T-helper 22 cell (primary cell): ENCODE measurements around the gene DDX39A.
"Not testable (repeated sequence)": the region's sequence is repeated elsewhere in the genome, so short reads cannot be mapped to it uniquely, and the experiment has no call there.

ENCODE experiments used
- DNase-seq: peaks from one replicate; pipeline ENCODE4 v3.0.0-alpha.2; 2020; ENCODE audit warnings: low read depth

The DDX39A gene

DNA sequence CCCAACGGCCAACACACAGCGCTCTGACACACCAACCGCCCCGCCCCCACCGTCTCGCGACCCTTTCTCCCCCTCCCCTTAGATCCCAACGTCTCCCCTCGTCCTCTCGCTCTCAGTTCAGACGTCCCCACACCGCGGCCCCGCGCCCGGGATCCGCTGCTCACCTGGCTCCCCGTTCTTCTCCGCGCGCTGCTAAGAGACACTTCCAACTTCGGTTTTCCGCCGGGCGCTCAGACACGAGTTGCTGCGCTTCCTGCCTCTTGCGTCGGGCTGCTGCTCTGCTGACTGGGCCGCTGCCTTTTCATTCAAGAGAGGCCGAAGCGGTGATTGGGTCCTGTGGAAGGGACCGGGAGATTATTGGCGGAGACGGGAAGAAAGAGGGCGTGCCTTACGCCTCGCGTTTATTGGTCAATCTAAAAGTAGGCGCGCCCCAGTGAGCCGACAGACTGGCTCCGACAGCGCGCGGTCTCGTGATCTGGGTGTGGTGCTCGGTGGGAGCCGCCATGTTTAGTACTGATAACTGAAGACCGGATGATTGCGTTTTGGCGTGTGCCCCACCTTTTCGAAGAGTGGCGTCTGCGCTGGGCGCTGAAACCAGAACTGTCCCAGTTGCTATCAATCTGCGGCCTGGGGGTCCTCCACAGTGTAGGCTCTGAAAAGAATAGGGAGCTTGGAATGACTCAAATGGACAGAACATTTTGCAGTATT is at the start of gene DDX39A:
Gene DDX39A (minus strand): TSS at position 236 of the 708 bp plus-strand sequence. CDS start 6,121 bp downstream, outside the sequence.
- DNase-seq = peak; percentile 98

DNA sequence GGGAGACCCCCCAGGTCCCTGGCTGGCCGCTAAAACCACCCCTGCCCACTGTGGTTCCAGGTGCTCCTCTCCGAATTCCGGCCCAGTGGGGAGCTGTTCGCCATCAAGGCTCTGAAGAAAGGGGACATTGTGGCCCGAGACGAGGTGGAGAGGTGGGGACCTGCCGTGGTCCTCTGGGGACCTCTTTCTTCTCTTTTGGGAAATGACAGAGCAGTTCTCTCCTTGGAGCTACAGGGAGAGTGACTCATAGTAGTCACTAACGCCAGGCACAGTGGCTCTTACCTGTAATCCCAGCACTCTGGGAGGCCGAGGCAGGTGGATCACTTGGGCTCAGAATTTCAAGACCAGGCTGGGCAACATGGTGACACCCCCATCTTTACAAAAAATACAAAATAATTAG is 48.7 kb upstream of the DDX39A start:
- DNase-seq = no peak

DNA sequence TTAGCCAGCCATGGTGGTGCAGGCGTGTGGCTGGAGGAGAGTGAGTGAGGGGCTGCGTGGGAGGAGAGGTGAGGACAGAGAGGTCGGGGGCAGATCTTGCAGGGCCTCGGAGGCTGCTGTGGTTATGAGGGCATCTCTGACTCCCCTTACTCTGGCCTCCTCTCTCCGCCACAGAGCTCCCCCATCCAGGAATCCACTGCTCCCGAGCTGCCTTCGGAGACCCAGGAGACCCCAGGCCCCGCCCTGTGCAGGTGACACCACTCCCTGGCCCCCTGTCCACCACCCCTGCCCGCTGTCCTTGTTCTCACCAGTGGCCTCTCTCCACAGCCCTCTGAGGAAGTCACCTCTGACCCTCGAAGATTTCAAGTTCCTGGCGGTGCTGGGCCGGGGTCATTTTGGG is 48.2 kb upstream of the DDX39A start:
- no peak for DNase-seq

DNA sequence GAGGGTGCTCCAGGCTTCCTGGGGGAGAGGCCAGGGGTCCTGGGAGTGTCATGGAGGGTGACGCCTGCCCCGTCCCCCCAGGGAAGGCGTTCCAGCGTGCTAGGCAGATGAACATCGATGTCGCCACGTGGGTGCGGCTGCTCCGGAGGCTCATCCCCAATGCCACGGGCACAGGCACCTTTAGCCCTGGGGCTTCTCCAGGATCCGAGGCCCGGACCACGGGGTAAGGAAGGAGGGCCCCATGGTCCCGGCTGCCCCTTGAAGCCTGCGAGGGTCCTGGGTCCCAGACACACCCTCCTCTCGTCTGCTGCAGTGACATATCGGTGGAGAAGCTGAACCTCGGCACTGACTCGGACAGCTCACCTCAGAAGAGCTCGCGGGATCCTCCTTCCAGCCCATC is 44.6 kb upstream of the DDX39A start:
- DNase-seq = no peak

DNA sequence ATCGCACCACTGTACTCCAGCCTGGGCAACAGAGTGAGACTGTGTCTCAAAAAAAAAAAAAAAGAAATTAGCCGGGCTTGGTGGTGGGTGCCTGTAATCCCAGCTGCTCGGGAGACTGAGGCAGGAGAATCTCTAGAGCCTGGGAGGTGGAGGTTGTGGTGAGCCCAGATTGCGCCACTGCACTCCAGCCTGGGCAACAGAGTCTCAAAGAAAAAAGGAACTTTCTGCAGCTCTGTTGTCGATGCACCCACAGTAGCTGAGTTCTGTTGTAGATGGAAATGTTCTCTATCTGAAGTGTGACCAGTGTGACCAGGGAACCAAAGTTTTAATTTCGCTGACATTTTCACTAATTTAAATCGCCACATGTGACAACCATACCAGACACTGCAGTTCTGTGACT is 43.3 kb upstream of the DDX39A start:
- not testable (repeated sequence) for DNase-seq

DNA sequence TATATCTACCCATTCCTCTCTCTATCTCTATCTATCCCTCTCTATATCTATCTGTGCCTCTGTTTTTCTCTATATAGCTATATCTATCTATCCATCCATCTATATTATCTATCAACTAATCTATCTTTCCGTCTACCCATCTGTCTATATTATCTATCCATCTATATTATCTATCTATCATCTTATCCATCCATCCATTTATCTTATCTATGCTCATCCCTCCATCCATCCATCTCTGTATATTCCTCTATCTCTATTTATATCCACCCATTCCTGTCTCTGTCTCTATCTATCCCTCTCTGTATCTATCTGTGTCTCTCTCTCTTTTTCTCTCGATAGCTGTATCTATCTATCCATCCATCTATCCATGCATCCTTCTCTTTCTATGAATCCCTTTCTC is 41.8 kb upstream of the DDX39A start:
- no peak for DNase-seq

DNA sequence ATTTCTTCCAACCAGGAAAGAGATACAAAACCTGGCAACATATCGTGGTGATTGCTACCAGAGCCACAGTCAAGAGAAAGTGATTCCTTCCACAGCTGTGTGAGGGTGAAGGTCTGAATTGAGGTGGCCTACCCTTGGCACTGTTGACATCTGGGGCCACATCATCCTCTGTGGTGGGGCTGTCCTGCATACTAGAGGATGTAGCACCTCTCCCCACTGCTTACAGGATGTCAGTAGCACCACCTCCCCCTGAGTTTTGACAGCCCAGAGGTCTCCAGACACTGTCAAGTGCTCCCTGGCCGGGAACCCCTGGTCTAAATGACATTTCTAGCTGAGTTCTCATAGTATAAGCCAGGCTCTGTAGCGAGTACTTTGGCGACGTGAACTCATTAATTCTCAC is 40.6 kb upstream of the DDX39A start:
- DNase-seq = no peak

DNA sequence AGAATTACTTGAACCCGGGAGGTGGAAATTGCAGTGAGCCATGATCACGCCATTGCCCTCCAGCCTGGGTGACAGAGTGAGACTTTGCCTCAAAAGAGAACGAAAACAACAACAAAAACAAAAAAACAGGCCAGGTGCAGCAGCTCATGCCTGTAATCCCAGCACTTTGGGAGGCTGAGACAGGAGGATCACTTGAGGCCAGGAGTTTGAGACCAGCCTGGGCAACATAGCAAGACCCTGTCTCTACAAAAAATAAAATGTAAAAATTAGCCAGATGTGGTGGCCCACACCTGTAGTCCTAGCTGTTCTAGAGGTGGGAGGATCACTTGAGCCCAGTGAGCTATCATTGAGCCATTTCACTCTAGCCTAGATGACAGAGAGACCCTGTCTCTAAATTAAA is 33.2 kb upstream of the DDX39A start:
- DNase-seq = not testable (repeated sequence)

DNA sequence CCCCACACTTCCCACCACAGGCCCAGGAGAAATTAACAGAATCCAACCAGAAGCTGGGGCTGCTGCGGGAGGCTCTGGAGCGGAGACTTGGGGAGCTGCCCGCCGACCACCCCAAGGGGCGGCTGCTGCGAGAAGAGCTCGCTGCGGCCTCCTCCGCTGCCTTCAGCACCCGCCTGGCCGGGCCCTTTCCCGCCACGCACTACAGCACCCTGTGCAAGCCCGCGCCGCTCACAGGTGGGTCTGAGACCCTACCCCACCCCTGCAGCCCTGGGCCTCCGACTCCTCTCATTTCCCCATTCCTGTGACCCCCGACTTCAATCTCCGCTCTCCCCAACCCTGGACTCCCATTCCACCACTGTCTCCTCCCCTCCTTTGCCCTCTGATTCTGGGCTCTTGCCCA is 31.7 kb upstream of the DDX39A start:
- DNase-seq = no peak

DNA sequence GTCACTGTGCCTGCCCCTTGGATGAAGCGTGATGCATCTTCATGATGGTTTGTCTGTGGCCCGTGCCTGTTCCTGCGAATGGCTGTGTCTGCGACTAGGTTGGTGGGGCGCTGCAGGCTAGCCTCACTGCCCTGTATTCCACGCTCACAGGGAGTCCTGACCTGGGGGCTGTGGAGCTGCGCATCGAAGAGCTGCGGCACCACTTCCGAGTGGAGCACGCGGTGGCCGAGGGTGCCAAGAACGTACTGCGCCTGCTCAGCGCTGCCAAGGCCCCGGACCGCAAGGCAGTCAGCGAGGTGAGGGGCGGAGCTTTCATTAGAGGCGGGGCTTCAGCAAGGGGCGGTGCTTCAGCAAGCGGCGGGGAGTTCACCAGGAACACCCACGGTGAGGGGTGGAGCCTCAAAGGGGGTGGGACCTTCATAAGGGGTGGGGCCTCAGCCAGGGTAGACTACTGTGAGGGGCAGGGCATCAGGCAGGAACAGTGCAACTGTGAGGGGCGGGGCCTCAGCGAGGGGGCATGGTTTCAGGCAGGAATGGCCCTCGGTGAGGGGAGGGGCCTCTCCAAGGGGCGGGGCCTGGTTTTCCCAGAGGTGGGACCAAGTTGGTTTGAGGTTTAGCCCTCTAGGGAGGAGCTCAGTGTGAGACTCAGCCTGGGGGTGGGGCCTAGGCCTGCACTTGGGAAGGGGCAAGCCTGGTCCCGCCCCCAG is 31.2 kb upstream of the DDX39A start:
- DNase-seq = peak; percentile 28

DNA sequence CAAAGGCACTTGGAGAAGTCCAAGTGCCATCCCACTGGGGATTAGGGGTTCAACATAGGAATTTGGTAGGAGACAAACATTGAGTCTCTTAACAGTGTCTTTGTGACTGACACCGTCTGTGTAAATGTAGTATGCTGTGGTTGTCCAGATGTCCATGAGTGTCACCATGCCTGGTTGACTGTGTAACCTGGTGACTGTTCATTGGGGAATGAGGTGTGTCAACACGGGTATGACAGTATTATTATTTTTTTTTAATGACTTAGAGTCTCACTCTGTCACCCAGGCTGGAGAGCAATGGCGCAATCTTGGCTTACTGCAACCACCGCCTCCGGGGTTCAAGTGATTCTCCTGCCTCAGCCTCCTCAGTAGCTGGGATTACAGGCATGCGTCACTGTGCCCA is 30.2 kb upstream of the DDX39A start:
- no peak for DNase-seq

DNA sequence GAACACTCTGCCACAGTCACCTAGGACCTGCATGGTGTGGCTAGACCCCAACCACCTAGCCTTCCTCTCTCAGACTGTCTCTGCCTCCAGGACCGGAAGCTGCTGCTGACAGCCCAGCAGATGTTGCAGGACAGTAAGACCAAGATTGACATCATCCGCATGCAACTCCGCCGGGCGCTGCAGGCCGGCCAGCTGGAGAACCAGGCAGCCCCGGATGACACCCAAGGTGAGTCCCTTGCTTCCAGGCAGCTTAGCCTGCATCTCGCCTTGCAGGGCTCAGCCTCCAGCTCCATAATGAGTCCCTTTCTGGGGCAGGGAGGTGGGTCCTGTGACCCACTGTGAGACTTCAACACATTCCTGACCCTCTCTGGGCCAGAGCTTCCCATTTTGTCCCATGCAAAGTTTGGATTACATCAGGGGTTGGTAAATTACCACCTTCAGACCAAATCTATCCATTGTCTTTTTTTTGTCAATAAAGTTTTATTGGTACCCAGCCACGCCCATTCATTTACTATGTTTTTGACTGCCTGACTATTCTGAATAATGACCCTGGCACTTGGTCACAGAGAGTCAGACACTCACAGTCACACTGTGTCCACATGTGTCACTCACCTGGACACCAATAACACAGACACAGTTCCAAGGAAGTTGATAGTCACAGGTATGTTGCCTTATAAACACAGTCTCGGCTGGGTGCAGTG is 27.3 kb upstream of the DDX39A start:
- no peak for DNase-seq

DNA sequence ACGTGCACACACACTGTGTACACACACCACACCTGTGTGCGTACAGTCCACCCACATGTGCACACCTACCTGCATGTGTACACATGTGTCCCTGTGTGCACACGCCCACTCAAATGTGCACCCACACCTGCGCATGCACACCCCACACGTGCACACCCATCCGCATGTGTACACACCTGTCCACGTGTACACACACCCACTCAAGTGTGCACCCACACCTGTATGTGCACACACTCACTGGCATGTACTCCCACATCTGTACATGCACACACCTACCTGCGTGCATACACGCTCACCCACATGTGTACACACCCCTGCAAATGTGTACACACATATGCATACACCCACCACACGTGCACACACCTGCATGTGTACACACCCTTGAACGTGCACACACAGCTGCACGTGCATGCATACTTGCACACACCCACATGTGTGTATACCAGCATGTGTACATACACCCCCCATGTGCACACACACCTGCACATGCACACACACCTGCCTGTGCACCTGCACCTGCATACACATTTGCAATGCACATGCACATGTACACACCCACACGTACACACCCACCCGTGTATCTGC is 24.6 kb upstream of the DDX39A start:
- no peak for DNase-seq

DNA sequence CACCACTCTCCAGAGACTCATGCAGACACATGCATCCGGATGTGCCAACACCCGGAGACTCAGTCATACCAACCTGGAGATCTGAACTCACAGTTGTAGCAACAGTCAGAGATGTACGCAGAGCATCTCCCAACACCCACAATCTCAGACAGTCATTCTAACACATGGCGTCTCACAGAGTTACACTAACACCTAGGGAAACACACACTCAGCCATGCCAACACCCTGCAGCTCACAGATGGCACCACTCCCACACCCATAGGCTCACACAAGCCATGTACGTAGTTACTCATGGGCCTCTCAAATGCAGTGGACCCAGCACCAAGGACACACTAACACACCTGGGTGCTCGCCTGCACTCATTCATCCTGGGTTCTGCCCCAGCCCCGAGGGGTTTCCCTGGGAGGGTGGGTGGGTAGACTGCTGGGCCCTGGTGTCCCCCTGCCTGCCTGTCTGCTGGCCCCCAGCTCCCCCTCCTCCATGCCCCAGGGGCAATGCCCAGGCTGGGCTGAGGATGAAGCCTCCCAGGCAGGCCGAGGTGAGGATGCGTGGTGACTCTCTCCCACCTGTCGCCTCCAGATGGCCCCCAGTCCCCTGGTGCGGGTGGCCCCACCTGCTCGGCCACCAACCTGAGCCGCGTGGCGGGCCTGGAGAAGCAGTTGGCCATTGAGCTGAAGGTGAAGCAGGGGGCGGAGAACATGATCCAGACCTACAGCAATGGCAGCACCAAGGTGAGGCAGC is 23.9 kb upstream of the DDX39A start:
- no peak for DNase-seq

DNA sequence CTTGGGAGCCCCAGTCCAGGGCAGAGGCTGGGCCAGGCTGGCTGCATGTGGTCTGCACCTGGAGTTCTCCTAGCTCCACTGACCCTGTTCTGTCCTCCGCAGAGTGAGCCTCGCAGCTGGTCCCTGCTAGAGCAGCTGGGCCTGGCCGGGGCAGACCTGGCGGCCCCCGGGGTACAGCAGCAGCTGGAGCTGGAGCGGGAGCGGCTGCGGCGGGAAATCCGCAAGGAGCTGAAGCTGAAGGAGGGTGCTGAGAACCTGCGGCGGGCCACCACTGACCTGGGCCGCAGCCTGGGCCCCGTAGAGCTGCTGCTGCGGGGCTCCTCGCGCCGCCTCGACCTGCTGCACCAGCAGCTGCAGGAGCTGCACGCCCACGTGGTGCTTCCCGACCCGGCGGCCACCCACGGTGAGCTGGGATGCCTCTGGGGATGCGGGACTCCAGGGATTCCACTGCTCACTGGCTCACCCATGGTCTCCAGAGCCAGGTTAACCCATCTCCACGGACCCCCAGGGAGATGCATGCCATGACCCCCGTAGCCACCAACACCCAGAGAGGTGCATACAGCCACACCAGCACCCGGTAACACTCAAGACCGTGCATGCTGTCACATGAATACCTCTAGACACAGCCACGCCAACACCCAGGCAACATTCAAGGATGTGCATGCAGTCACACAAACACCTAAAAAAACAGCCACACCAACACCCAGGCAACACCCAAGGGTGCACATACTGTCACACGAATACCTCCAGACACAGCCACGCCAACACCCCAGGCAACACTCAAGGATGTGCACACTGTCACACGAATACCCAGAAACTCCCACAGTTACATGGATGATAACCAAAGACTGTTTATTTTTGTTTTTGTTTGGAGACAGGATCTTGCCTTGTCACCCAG is 22.1 kb upstream of the DDX39A start:
- DNase-seq = no peak

DNA sequence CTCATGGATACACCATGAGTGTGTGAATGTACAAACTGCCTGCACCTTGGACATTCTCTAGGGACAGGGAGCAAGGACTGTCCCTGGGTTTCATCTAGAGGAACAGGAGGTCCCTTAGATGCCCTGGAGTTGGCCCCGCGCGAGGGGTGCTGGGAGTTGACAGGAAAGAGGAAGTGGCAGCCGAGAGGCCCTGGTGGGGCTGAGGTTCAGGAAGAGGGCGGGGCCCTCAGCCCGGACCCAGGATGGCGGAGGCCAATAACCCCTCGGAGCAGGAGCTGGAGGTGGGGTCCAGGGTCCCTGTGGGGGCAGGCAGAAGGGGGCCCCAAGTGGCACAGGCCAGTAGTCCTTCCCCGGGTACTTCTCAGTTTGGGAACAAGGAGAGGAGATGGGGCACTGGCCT is 20.9 kb upstream of the DDX39A start:
- DNase-seq = peak; percentile 59

DNA sequence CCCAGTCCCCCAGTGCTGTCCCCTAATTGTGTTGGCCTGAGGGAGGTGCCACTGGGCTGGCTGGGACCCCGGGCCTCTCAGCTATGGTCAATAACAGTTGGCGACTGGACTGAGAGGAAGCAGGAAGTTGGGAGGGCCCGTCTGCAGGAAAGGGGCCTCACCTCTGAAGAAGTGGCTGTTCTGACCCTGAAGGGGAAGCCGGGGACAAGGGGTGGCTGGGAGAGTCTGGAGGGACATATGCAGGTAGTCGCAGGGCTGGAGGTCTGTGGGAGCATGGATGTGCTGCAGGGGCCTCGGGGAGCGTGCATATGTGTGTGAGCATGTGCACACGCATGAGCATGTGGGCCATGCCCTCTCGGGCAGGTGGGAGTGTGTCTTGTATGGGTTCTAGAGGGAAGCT is 19.9 kb upstream of the DDX39A start:
- no peak for DNase-seq

DNA sequence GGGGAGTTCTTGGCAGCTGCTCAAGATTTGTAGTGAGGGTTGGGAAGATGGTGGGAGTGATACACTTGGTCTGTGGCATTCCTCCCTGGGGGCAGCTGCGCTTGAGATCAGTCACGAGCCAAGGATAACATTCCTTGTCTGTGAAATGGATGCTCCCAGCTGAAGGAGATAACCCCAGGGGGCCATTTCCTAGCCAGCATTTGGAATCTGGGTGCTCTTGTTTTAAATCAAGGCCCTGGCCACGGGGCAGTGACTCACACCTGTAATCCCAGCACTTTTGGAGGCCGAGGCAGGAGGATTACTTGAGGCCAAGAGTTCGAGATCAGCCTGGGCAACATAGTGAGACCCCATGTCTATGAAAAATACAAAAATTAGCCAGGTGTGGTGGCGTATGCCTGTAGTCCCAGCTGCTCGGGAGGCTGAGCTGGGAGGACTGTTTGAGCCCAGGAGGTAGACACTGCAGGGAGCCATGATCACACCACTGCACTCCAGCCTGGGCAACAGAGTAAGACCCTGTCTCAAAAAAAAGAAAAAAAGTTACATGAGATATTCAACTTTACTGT is 18.5 kb upstream of the DDX39A start:
- no peak for DNase-seq

DNA sequence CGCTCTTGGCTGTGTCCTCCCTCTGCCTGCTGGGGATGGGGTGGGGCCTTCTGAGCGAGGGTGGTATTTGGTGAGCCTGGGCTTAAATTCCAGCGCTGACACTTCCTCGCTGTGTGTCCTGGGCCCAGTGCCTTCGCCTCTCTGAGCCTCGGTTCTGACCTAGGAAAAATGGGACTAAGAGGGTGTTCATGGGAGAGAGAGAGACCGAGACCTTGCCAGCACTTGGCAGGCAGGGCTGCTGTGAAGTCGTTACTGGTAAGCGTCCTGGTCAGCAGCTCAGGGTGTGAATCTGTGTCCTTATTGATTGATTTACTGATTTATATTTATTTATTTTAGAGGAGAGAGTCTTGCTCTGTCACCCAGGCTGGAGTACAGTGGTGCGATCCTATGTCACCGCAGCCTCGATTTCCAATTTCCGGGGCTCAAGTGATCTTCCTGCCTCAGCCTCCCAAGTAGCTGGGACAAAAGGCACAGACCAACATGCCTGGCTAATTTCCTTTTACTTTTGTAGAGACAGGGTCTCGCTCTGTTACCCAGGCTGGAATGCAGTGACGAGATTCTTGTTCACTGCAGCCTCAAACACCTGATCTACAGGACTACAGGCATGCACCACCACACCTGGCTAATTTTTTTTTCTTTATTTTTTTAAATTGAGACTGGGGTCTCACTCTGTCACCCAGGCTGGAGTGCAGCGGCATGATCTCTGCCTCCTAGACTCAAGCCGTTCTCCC is 16.3 kb upstream of the DDX39A start:
- DNase-seq = no peak
